Measurements from ENCODE around the gene COL6A1.

Gene COL6A1

GRCh38 chr21:45941717-45942546 lies 39.6 kb upstream of the COL6A1 start:
- Mint-ChIP-seq H3K4me1 (no peaks in the 10 kb centered on the region), H3K27ac (no peak overlapping the region), H3K4me3 (no peak overlapping the region), H3K9me3 (peaks cover 3% of the 10 kb centered on the region), H3K36me3 (peaks cover 7% of the 10 kb centered on the region), H3K27me3 (no peaks in the 10 kb centered on the region)
- ATAC-seq (ENCODE audit: low read depth) (no peak), DNase-seq (ENCODE audit: low spot score in 2 of 2) (no peak)

- no peak overlapping the region for H3K27ac Mint-ChIP-seq
- no peaks in the 10 kb centered on the region for H3K4me1 Mint-ChIP-seq
- ATAC-seq (ENCODE audit: low read depth), result no peak
- peaks cover 3% of the 10 kb centered on the region for H3K9me3 Mint-ChIP-seq
- H3K4me3 Mint-ChIP-seq, result no peak overlapping the region
- no peak for DNase-seq (ENCODE audit: low spot score in 2 of 2)
- no peaks in the 10 kb centered on the region for H3K27me3 Mint-ChIP-seq
- H3K36me3 Mint-ChIP-seq, result peaks cover 3% of the 10 kb centered on the region
These were observed 38.6 kb upstream of the COL6A1 start for GRCh38 chr21:45942755-45943629.

- H3K36me3 Mint-ChIP-seq, result peaks cover 3% of the 10 kb centered on the region
- no peak overlapping the region for H3K4me3 Mint-ChIP-seq
- no peak for ATAC-seq (ENCODE audit: low read depth)
- no peaks in the 10 kb centered on the region for H3K4me1 Mint-ChIP-seq
- peaks cover 3% of the 10 kb centered on the region for H3K9me3 Mint-ChIP-seq
- peaks cover 1% of the 10 kb centered on the region for H3K27me3 Mint-ChIP-seq
- no peak overlapping the region for H3K27ac Mint-ChIP-seq
- no peak for DNase-seq (ENCODE audit: low spot score in 2 of 2)
These were observed 37.7 kb upstream of the COL6A1 start for GRCh38 chr21:45943630-45944540.

- Mint-ChIP-seq H3K4me3 (no peak overlapping the region), H3K36me3 (peaks cover 3% of the 10 kb centered on the region), H3K27me3 (peaks cover 1% of the 10 kb centered on the region), H3K4me1 (no peaks in the 10 kb centered on the region), H3K27ac (no peak overlapping the region), H3K9me3 (peaks cover 3% of the 10 kb centered on the region)
- ATAC-seq (ENCODE audit: low read depth), result no peak
- DNase-seq (ENCODE audit: low spot score in 2 of 2), result no peak
These were observed 37.0 kb upstream of the COL6A1 start for GRCh38 chr21:45944601-45945000.

GRCh38 chr21:45945066-45945867 lies 36.3 kb upstream of the COL6A1 start:
- DNase-seq (ENCODE audit: low spot score in 2 of 2) (no peak), ATAC-seq (ENCODE audit: low read depth) (no peak)
- Mint-ChIP-seq H3K27ac (no peak overlapping the region), H3K9me3 (peaks cover 3% of the 10 kb centered on the region), H3K36me3 (peaks cover 3% of the 10 kb centered on the region), H3K4me3 (no peak overlapping the region), H3K27me3 (peaks cover 1% of the 10 kb centered on the region), H3K4me1 (no peaks in the 10 kb centered on the region)

GRCh38 chr21:45945868-45946210 lies 35.7 kb upstream of the COL6A1 start:
- H3K27me3 Mint-ChIP-seq, result peaks cover 1% of the 10 kb centered on the region
- no peak overlapping the region for H3K27ac Mint-ChIP-seq
- H3K36me3 Mint-ChIP-seq, result peaks cover 3% of the 10 kb centered on the region
- no peak overlapping the region for H3K4me3 Mint-ChIP-seq
- DNase-seq (ENCODE audit: low spot score in 2 of 2), result no peak
- H3K9me3 Mint-ChIP-seq, result peaks cover 3% of the 10 kb centered on the region
- no peaks in the 10 kb centered on the region for H3K4me1 Mint-ChIP-seq
- ATAC-seq (ENCODE audit: low read depth), result no peak

GRCh38 chr21:45947296-45947695 lies 34.3 kb upstream of the COL6A1 start:
- no peak for DNase-seq (ENCODE audit: low spot score in 2 of 2)
- no peak overlapping the region for H3K27ac Mint-ChIP-seq
- no peaks in the 10 kb centered on the region for H3K4me1 Mint-ChIP-seq
- H3K9me3 Mint-ChIP-seq, result peaks cover 3% of the 10 kb centered on the region
- no peak overlapping the region for H3K4me3 Mint-ChIP-seq
- H3K36me3 Mint-ChIP-seq, result peaks cover 3% of the 10 kb centered on the region
- ATAC-seq (ENCODE audit: low read depth), result no peak
- peaks cover 1% of the 10 kb centered on the region for H3K27me3 Mint-ChIP-seq

GRCh38 chr21:45947716-45948255 lies 33.8 kb upstream of the COL6A1 start:
- H3K9me3 Mint-ChIP-seq, result peaks cover 3% of the 10 kb centered on the region
- H3K36me3 Mint-ChIP-seq, result peaks cover 3% of the 10 kb centered on the region
- H3K4me3 Mint-ChIP-seq, result no peak overlapping the region
- H3K4me1 Mint-ChIP-seq, result no peaks in the 10 kb centered on the region
- ATAC-seq (ENCODE audit: low read depth), result no peak
- DNase-seq (ENCODE audit: low spot score in 2 of 2), result no peak
- peaks cover 2% of the 10 kb centered on the region for H3K27me3 Mint-ChIP-seq
- no peak overlapping the region for H3K27ac Mint-ChIP-seq

- Mint-ChIP-seq H3K27me3 (peaks cover 4% of the 10 kb centered on the region), H3K9me3 (peaks cover 1% of the 10 kb centered on the region), H3K36me3 (no peaks in the 10 kb centered on the region), H3K4me1 (no peaks in the 10 kb centered on the region), H3K4me3 (no peak overlapping the region), H3K27ac (no peak overlapping the region)
- ATAC-seq (ENCODE audit: low read depth), result no peak
- DNase-seq (ENCODE audit: low spot score in 2 of 2), result no peak
These were observed 32.9 kb upstream of the COL6A1 start for GRCh38 chr21:45948576-45949141.

GRCh38 chr21:45949928-45950739 lies 31.4 kb upstream of the COL6A1 start:
- ATAC-seq (ENCODE audit: low read depth), result no peak
- H3K4me3 Mint-ChIP-seq, result no peak overlapping the region

GRCh38 chr21:45950740-45951515 lies 30.6 kb upstream of the COL6A1 start:
- Mint-ChIP-seq H3K9me3 (peaks cover 1% of the 10 kb centered on the region), H3K4me1 (no peaks in the 10 kb centered on the region), H3K27me3 (peaks cover 4% of the 10 kb centered on the region), H3K27ac (no peak overlapping the region), H3K36me3 (no peaks in the 10 kb centered on the region), H3K4me3 (no peak overlapping the region)
- ATAC-seq (ENCODE audit: low read depth) (no peak), DNase-seq (ENCODE audit: low spot score in 2 of 2) (no peak)

More at GRCh38 chr21:45949928-45950739, 31.4 kb upstream of the COL6A1 start:
- peaks cover 4% of the 10 kb centered on the region for H3K27me3 Mint-ChIP-seq
- H3K9me3 Mint-ChIP-seq, result peaks cover 1% of the 10 kb centered on the region
- no peaks in the 10 kb centered on the region for H3K36me3 Mint-ChIP-seq
- H3K4me1 Mint-ChIP-seq, result no peaks in the 10 kb centered on the region
- H3K27ac Mint-ChIP-seq, result no peak overlapping the region
- no peak for DNase-seq (ENCODE audit: low spot score in 2 of 2)

Data from memory B cell (primary cell).